Activated CD8-positive, alpha-beta memory T cell treated with anti-CD3 and anti-CD28 coated beads for 36 hours (primary cell): ENCODE measurements around the gene SLC7A9. TPM values are rescaled to one million over a fixed set of nuclear protein-coding genes. Genes with fewer than 3 reads are reported as not detected.
"Not testable (repeated sequence)": the region's sequence is repeated elsewhere in the genome, so short reads cannot be mapped to it uniquely, and the experiment has no call there.

Experiments used
- CTCF ChIA-PET: fragments of 350-600 bp; sonication (Branson Sonifier 250); formaldehyde crosslinking; loops from one replicate; lab custom pipeline; 2021; ENCODE audit warnings: antibody characterized with exemption; lab: Charles Lee
- POLR2A ChIA-PET: fragments of 350-600 bp; sonication (Branson Sonifier 250); formaldehyde crosslinking; loops from one replicate; lab custom pipeline; 2021; ENCODE audit warnings: antibody characterized with exemption; lab: Charles Lee
- total RNA-seq, 2 experiments: library from RNA; stranded (reverse); gene quantifications; one replicate each; pipeline ENCODE4 v1.2.3, GENCODE V29; 2021

SLC7A9 gene
- total RNA-seq, 2 experiments from 2014 or later, result not detected

- CTCF ChIA-PET, result not testable (repeated sequence)
- POLR2A ChIA-PET, result interaction anchor here (0.6 kb wide), 1 partner anchor 120 kb away, joined by 3 read pairs; no protein-coding TSS in a partner anchor
These were observed 2.1 kb downstream of the SLC7A9 start for GRCh38 chr19:32867436-32867835.

GRCh38 chr19:32866564-32867265 lies 2.9 kb downstream of the SLC7A9 start:
- ChIA-PET POLR2A (no interaction called here), CTCF (no interaction called here)

- CTCF ChIA-PET, result interaction anchor here (0.6 kb wide), 1 partner anchor 103 kb away, joined by 3 read pairs; no protein-coding TSS in a partner anchor
- POLR2A ChIA-PET, result no interaction called here
These were observed 3.5 kb downstream of the SLC7A9 start for GRCh38 chr19:32866061-32866460.

GRCh38 chr19:32865326-32865725 lies 4.2 kb downstream of the SLC7A9 start:
- CTCF ChIA-PET, result interaction anchor here (0.6 kb wide), 1 partner anchor 104 kb away, joined by 3 read pairs; no protein-coding TSS in a partner anchor

GRCh38 chr19:32864318-32865007 lies 5.1 kb downstream of the SLC7A9 start:
- CTCF ChIA-PET, result no interaction called here
- POLR2A ChIA-PET, result no interaction called here

More at GRCh38 chr19:32865326-32865725, 4.2 kb downstream of the SLC7A9 start:
- POLR2A ChIA-PET, result no interaction called here

- POLR2A ChIA-PET, result no interaction called here
- CTCF ChIA-PET, result no interaction called here
These were observed 5.7 kb downstream of the SLC7A9 start for GRCh38 chr19:32863841-32864240.

- POLR2A ChIA-PET, result no interaction called here
- CTCF ChIA-PET, result interaction anchor here (0.6 kb wide), 1 partner anchor 776 kb away, joined by 3 read pairs; no protein-coding TSS in a partner anchor
These were observed 6.3 kb downstream of the SLC7A9 start for GRCh38 chr19:32863301-32863700.

- POLR2A ChIA-PET, result no interaction called here
- CTCF ChIA-PET, result interaction anchor here (0.6 kb wide), 1 partner anchor 777 kb away, joined by 3 read pairs; no protein-coding TSS in a partner anchor
These were observed 6.8 kb downstream of the SLC7A9 start for GRCh38 chr19:32862741-32863140.

- ChIA-PET CTCF (no interaction called here), POLR2A (interaction anchor here (0.6 kb wide), 1 partner anchor 82 kb away, joined by 3 read pairs; no protein-coding TSS in a partner anchor)
These were observed 7.4 kb downstream of the SLC7A9 start for GRCh38 chr19:32862173-32862572.

GRCh38 chr19:32861596-32861995 lies 8.0 kb downstream of the SLC7A9 start:
- POLR2A ChIA-PET, result interaction anchor here (0.6 kb wide), 1 partner anchor 81 kb away, joined by 3 read pairs; no protein-coding TSS in a partner anchor
- CTCF ChIA-PET, result no interaction called here

- ChIA-PET POLR2A (no interaction called here), CTCF (no interaction called here)
These were observed 10.0 kb downstream of the SLC7A9 start for GRCh38 chr19:32859591-32859990.

GRCh38 chr19:32858559-32858958 lies 11.0 kb downstream of the SLC7A9 start:
- ChIA-PET POLR2A (no interaction called here), CTCF (no interaction called here)

GRCh38 chr19:32858155-32858554 lies 11.4 kb downstream of the SLC7A9 start:
- CTCF ChIA-PET, result no interaction called here
- POLR2A ChIA-PET, result no interaction called here

- CTCF ChIA-PET, result no interaction called here
These were observed 12.0 kb downstream of the SLC7A9 start for GRCh38 chr19:32857584-32857983.

GRCh38 chr19:32856818-32857217 lies 12.7 kb downstream of the SLC7A9 start:
- CTCF ChIA-PET, POLR2A ChIA-PET: not testable (repeated sequence)

More at GRCh38 chr19:32857584-32857983, 12.0 kb downstream of the SLC7A9 start:
- POLR2A ChIA-PET, result no interaction called here

GRCh38 chr19:32852216-32852615 lies 17.4 kb downstream of the SLC7A9 start:
- CTCF ChIA-PET, result no interaction called here
- POLR2A ChIA-PET, result no interaction called here

- CTCF ChIA-PET, POLR2A ChIA-PET: not testable (repeated sequence)
These were observed 21.5 kb downstream of the SLC7A9 start for GRCh38 chr19:32848035-32848434.

- CTCF ChIA-PET, result no interaction called here
- POLR2A ChIA-PET, result no interaction called here
These were observed 25.8 kb downstream of the SLC7A9 start for GRCh38 chr19:32843716-32844245.

- ChIA-PET POLR2A (no interaction called here), CTCF (no interaction called here)
These were observed 27.5 kb downstream of the SLC7A9 start for GRCh38 chr19:32842061-32842460.

- POLR2A ChIA-PET, result no interaction called here
These were observed 32.0 kb downstream of the SLC7A9 start for GRCh38 chr19:32837531-32837930.

More at GRCh38 chr19:32837531-32837930, 32.0 kb downstream of the SLC7A9 start:
- CTCF ChIA-PET, result no interaction called here
